NCI-H128 (cell line): Measurements from ENCODE around the gene ADPRHL1.
"Not testable (repeated sequence)": the region's sequence is repeated elsewhere in the genome, so short reads cannot be mapped to it uniquely, and the experiment has no call there.

ENCODE experiments used
- DNase-seq: peaks from one replicate; lab custom pipeline; 2025; ENCODE audit not compliant: unreplicated experiment; lab: John Stamatoyannopoulos, UW

The ADPRHL1 gene

DNA sequence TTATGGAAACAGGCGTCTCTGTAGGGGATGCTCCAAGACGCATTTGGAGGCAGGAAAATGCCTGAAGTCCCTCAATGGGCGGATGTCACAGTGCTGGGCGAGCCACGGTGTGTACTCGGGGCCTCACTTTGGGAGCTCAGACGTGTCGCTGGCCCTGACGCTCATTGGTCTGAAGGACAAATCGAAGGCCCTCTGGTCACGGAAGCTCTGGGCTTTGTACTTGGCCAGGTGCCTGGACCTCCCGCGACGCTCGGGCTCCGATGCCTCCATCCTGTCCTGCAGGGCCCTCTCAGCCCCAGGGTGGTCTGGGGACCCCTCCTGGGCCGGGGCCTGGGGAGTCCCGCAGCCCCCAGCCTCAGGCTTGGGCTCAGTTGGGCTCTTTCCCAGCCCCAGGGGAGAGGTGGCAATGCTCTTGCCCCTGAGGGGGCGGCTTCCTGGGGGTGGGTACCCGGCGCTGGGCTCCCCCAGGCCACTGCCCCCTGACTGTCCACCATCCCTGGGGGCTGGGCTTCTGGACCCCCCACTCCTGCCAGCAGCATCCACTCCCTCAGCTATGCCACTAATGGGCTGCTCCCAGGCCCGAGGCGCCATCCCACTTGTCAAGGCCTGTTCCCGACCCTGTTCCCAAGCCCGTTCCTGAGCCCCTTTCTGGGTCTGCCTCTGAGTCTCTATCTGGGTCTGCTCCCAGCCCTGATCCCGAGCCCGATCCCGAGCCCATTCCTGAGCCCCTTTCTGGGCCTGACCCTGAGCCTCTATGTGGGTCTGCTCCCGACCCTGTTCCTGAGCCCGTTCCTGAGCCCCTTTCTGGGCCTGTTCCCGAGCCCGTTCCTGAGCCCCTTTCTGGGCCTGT, 49.8 kb downstream of the ADPRHL1 start:
- DNase-seq = no peak

DNA sequence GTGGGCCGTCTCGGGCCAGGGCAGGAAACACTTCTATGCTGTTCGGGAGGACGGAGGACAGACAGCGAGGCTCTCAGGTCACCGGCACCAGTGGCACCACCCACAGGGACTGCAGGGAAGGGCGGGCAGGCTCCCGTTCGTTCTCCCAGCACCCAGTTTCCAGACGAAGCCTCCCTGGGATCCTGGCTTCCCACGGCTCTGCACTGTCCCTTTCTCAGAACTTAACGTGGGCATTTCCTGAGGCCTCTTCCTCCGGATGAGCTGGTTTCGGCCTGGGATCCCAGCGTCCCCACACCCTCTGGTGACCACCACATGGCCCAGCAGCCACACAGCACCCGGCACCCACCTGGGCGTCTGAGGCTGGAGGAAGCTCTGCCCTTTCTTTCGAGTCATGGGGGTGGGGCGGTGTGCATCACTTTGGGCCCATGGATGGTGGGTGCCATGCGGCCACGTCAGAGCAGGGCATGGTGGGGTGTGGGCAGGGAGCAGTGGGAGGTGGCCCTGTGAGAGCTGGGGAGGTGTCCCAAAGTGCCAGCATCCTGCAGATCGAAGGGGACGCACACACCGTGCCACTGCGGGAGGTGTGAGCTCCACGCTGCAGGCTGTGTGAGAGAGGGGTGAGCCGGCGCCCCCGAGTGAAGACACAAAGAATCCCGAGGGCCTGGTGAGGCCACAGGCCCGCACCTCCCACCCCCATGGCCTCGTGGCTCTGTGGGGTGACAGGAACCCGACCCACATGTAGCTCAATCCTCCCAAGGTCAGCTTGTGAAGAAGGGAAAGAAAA, 50.6 kb downstream of the ADPRHL1 start:
- no peak for DNase-seq

DNA sequence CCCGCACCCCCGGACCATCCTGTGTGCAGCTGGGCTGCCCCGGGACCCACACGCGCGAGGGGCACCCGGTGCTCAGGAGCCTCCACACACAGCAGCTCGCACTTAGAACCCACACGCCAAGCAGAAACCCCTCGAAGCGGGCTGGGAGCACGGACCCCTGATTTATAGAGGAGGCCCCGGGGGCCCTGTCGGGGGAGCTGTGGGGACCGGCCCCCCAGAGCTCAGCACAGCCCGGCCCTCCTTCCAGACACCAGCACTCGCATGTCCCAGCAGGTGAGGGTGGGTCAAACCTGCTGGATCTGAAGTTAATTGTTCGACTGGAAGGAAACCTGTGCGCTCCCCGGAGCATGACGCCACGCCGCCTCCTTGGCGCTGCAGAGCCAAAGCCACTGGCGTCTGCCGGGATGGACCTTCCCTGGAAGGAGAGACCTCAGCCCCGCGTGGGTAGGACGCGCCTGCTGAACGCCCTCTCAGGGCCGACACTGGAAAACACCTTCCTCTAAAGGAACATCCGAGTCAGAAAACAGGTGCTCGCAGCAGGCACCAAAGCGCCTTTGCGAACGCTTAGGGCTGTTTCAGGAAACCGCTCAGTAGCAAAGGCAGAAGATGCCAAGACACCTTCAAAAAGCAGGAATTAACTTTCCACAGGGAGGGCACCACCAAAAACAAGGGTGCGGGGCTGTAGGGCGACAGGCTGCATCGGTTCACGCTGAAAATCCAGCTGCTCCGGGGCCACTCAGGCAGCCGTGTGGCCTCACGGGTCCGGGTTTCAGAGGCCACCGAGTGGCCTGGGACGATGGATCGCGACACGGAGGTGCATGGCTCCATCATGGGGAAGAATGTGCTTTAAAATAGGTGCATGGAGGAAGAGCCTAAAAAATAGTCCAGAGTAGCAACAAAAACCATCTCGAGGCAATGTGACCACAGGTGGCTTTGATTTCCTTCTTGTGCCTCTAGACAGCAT, 51.6 kb downstream of the ADPRHL1 start:
- DNase-seq = no peak

DNA sequence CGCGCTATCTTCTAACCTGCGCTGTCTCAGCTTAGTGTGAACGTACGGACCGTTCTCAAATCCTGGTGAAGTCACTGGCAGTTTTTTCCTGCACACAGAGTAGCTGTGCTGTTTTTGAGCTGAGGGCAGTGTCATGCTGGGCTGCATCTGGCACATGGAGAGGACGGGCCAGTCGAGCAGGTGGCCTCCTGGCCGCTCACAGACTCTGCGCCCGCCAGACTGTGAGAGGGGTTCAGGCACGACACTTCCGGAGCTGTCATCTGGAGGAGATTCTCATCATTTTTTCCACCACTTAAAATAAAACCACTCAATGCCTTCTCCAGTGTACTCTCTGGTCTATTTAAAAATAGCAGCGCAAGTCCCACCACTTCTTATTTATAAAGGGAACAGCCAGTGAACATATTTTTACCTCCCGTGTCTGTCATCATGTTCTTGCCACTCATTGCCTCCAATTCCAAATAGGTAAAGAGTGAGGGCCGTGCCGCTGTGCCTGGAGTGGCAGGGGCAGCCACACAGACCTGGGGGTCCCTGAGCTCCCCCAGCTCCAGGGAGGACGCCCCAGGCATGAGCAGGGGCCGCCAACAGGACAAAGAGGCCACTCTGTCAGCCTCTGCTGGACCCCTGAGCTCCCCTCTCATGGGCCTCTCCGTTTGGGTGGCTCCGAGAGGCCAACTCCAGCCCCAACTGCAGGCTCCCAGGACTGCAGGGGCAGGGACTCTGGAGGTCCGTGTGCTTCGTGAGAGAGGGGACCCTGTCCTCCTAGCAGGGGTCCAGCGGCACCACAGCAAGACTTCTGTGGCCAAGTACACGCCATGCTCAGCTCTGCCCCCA, 52.5 kb downstream of the ADPRHL1 start:
- no peak for DNase-seq

DNA sequence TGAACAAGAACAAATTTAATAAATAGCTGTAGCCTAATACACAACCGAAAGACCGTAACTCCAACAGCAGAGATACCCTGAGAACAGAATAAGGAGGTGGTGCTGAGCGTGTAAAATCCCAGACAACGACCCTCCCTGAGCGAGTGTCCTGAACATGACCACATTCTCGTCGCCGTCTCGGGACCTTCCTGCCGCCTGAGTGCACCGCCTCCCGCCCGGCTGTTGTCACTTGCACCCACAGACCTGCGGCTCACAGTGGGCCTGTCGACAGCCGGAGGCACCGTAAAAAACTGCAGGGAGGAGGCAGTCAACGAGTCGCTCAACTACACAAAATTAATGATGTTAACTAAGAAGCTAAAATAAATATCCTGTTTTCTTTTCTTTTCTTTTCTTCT, 53.5 kb downstream of the ADPRHL1 start:
- no peak for DNase-seq

DNA sequence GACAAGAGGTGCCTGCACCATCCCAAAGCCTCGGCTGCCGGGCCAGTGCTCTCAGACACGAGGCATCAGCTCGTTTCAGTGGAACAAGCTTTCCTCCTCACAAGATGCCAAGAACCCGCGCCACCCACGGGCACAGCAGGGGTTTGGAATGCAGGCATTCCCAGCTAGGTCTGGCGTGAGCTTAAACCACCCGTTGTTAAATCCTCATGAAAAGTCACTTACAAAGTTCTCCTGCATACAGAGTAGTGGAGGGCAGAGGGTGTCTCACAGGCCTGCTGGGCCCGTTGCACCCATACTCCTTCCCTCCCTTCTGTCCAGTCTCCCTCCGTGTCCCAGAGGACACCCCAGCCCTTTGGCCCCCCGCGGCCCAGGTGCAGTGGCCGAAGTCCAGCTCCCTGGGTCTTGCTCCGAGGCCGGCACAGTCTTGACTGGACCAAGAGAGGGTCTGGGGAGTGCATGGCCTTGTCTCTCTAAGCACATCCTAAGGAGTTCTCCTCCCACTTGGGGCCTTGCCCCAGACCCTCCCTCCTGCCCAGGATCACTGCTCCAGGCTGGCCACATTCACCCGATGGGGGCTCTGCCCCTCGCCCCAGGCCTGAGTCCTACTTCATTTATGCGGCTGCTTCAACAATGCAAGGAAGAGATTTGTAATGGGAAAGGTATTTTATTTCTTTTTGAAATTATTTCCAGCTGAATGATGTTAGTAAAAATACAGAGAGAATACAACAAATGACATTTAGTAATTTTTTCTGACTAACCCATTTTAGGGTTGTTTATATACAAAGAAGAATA, 54.1 kb downstream of the ADPRHL1 start:
- DNase-seq = no peak

DNA sequence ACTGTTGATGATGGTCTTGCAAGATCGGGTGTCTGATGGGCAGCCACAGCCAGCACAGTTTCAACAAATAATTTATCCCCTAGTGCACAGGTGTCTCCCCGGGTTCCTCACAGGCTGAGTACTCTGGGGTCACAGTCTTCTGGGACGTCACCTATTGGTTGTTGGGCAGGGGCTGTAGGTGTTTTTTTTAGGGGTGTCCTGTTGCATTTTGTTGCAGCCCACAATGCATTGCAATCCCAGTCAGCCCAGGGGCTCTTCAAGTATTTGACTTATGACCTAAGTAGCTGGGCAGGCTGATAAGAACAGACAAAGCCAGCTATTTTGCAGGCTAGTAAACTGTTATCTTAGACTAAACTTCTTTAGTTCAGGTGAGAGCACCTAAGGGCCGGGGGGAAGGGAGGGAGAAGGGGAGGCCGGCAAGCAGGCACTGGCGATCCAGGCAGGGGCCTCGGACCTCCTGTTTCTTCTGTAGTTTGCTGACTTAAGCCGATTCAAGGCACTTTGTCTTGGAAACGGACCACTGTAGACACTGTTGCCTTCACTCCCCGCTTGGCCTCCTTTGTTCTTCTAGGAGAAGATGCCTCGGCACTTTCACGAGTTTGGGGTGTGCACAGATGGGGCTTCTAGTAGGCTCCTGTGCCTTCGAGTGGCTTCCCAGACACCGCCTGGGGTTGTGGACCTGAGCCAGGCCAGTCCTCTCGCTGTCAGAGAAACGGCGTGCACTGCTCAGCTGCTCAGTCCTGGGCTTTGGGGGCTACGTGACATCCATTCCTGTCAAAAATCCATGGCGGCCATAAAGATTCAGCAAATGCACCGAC, 55.5 kb downstream of the ADPRHL1 start:
- DNase-seq = no peak

DNA sequence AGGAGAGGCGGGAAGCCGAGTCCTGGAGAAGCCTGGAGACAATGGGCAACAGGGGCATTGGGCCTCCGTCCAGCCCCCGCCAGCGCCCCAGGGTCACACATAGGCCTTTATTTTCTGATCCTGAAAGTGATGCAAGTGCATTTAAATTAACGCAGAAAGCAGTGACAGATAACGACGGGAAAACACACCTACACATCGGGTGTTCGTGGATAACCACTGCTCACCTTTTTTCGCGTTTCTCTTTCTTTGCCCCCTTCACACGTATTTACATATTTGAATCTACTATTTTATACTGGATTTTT, 59.0 kb downstream of the ADPRHL1 start:
- DNase-seq = no peak

DNA sequence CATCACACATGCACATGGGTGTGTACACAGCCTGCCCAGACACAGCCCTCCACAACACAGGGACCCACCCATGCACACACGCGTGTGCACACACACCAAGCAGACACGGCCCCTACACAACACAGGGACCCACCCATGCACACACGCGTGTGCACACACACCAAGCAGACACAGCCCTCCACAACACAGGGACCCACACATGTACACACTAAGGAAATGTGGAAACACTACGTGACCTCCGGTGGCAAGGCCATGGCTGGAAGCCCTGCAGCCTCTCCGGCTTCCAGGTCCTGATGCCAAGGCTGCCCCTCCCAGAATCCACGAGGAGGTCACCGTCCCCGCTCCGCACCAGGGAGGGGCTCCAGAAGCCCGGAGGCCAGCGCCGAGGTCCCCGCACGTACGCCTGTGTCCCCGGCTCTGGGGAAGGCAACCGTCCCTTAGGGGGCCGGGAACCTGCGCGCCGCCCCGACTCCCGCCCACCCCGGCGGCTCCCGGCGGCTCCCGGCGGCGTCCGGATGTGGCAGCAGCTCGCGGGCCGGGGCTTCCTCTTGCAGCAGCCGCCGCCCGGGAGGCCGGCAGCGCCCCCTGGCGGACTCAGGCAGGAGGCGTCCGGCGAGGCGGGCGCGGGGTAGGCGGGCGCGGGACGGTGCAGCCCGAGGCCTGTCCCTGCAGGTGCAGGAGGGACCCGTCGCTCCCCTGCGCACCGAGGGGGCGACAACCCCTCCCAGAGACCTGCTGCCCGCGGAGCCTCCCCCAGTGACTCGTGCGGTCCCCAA, 59.5 kb downstream of the ADPRHL1 start:
- DNase-seq = peak; percentile 28

DNA sequence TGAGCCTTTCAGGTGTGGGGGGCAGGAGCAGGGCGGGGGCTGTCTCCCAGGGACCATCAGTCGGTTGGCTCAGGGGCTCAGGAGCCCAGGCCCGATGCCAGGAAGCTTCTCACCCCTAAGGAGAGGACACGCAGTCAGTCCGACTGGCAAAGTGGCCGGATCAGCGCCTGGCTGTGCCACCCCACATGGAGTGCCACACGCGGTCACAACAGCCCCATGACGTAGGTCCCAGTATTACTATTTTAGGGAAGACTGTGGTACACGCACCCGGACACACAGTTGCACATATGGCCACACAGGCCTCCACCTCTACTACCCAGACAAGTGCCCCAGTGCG, 60.1 kb downstream of the ADPRHL1 start:
- no peak for DNase-seq

DNA sequence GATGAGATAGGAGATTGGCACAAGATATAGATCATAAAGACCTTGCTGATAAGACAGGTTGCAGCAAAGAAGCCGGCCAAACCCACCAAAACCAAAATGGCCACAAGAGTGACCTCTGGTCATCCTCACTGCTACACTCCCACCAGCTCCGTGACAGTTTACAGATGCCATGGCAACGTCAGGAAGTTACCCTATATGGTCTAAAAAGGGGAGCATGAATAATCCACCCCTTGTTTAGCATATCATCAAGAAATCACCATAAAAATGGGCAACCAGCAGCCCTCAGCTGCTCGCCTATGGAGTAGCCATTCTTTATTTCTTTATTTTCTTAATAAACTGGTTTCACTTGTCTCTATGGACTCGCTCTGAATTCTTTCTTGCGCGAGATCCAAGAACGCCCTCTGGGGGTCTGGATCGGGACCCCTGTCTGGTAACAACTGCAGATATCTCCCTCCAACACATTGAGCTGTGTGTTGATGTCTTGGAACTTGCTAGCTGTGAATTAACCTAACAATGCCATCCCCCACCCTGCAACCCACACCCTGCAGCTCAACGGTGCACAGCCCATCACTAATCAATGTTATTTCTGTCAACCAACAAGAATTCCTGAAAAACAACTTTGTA, 62.3 kb downstream of the ADPRHL1 start:
- no peak for DNase-seq

DNA sequence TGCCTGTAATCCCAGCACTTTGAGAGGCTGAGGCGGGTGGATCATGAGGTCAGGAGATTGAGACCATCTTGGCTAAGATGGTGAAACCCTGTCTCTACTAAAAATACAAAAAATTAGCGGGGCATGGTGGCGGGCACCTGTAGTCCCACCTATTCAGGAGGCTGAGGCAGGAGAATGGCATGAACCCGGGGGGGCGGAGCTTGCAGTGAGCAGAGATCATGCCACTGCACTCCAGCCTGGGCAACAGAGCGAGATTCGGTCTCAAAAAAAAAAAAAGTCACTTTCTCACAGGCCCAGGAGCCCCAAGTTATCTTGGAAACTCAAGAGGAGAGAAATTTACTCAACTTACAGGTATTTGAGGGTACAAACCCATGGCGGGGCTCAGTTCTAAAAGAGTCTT, 63.7 kb downstream of the ADPRHL1 start:
- DNase-seq = not testable (repeated sequence)

DNA sequence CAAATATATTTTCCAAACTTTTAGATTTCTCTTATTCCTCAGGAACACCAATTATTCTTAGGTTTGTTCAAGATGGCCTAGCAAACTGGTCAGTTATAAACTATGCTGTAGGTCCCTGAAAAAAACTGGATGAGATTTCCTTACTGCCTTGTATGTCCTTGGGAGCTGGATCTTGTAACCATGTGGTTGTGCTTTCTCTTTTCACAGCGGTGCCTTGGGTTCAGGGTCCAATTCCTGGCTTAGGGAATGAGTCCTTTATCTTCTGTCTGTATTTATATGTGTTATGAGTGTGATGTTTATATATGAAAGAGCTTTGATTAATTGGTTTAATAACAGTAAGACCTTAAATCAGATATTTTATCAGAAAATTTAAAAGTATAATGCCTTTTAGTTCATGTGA, 65.9 kb downstream of the ADPRHL1 start:
- DNase-seq = no peak

DNA sequence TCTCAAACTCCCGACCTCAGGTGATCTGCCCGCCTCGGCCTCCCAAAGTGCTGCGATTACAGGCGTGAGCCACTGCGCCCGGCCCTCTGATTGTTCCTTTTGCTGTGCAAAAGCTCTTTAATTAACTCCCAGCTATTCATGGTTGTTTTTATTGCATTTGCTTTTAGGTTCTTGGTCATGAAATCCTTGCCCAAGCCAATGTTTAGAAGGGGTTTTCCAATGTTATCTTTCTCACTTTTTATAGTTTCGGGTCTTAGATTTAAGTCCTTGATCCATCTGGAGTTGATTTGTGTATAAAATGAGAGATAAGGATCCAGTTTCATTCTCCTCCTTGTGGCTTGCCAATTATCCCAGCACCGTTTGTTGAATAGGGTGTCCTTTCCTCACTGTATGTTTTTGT, 70.2 kb downstream of the ADPRHL1 start:
- no peak for DNase-seq

DNA sequence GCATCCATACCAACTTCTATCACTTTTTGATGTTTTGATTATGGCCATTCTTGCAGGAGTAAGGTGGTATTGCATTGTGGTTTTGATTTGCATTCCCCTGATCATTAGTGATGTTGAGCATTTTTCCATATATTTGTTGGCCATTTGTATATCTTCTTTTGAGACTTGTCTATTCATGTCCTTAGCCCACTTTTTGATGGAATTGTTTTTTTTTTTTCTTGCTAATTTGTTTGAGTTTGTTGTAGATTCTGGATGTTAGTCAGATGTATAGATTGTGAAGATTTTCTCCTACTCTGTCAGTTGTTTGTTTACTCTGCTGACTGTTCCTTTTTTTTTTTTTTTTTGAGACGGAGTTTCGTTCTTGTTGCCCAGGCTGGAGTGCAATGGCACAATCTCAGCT, 70.7 kb downstream of the ADPRHL1 start:
- DNase-seq = not testable (repeated sequence)

DNA sequence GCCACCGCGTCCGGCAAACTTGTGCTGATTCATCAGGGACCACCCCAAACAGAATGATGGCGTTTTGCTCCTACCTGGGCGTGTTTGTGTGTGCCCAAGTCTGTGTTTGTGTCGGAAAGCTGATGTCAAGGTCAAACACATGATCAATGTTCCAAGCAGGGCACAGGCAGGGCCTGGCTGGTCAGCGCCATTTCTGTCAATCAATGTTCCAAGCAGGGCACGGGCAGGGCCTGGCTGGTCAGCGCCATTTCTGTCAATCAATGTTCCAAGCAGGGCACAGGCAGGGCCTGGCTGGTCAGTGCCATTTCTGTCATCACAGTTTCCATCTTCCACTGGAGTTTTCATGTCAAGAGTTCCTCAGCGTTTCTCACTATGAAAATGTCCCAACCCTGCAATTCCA, 74.5 kb downstream of the ADPRHL1 start:
- no peak for DNase-seq

DNA sequence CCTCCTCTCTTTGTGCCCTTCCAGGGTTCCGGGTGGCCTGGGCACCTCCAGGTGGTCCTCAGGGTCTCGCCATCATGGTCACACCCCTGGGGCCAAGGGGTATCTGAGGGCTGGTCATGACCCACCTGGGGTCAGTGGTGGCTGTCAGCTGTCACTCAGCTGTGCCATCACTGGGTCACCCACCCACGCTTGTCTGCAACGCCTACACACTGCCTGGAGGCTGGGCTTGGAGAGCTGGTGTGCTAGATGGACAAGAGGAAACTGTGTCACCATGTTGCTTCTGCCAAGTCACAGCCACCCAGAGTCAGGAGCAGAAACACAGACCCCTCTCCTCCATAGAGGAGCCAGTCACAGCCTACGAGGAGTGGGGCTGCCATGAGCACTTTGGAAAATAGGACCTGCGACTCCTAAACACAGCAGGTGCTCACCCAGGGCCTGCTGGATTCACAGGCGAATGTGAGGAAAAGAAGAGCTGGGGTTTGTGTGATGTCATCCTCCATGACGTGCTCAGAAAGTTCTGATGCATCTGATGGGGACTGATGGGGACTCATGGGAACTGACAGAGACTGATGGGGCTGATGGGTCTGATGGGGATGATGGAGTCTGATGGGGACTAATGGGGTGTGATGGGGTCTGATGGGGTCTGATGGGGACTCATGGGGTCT, 78.6 kb downstream of the ADPRHL1 start:
- DNase-seq = no peak
